Keratinocyte (primary cell): ENCODE measurements around the gene TOX3.

Source experiments
- EZH2 ChIP-seq: IDR thresholded peaks from one replicate; pipeline ENCODE4 v1.6.1; 2012; ENCODE audit warnings: inconsistent platforms, mild to moderate bottlenecking, low read length, moderate library complexity
- TF ChIP-seq, protein P1 (sequence below), 3 experiments: IDR thresholded peaks in 1 of 3; conservative IDR thresholded peaks in 1 of 3; optimal IDR thresholded peaks in 1 of 3; 2 replicates in 2 of 3; 3 replicates in 1 of 3; pipeline versions ENCODE3 to v1.5.1; 2011; ENCODE audit warnings: low read length in 3 of 3, mild to moderate bottlenecking in 3 of 3, moderate library complexity in 2 of 3, control low read depth in 1 of 3, inconsistent platforms in 1 of 3; ENCODE audit not compliant: insufficient read depth in 2 of 3; ENCODE audit errors: extremely low read depth in 1 of 3

DNA sequence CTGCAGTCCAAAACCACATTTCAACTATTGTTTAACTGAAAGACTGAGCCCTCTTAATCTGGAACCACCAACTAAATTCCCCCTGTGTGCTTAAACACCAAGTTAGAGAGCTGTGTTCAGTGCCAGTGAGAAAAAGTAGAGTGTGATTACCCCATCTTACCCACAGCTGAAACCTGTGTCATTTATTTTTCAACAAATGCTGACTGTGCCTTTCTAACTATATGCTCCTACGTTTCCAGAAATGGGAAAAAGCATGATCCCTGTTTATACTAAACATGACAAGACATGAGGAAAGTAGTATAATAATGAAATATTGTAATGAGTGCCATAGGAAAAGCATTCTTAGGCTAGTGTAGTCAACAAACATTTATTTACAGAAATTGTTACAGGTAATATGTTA lies 7.4 kb upstream of the TOX3 start:
- TF ChIP-seq, protein P1, sequence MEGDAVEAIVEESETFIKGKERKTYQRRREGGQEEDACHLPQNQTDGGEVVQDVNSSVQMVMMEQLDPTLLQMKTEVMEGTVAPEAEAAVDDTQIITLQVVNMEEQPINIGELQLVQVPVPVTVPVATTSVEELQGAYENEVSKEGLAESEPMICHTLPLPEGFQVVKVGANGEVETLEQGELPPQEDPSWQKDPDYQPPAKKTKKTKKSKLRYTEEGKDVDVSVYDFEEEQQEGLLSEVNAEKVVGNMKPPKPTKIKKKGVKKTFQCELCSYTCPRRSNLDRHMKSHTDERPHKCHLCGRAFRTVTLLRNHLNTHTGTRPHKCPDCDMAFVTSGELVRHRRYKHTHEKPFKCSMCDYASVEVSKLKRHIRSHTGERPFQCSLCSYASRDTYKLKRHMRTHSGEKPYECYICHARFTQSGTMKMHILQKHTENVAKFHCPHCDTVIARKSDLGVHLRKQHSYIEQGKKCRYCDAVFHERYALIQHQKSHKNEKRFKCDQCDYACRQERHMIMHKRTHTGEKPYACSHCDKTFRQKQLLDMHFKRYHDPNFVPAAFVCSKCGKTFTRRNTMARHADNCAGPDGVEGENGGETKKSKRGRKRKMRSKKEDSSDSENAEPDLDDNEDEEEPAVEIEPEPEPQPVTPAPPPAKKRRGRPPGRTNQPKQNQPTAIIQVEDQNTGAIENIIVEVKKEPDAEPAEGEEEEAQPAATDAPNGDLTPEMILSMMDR (optimal IDR thresholded peaks at IDR 0.05 in 1 of 3, IDR thresholded peaks at IDR 0.05 in 1 of 3, conservative IDR thresholded peaks at IDR 0.05 in 1 of 3; ENCODE audit: extremely low read depth in 1 of 3, insufficient read depth in 2 of 3, low read length in 3 of 3), result no peak
- no peak for TF ChIP-seq EZH2
